ENCODE measurements around the gene SH2B2. TPM values are rescaled to one million over a fixed set of nuclear protein-coding genes. Genes with fewer than 3 reads are reported as not detected.
A peak's percentile ranks its signal among the peaks of the same experiment; 100 is the strongest.

The SH2B2 gene
- total RNA-seq, 1 donor from 2014 or later = 8.2 TPM

DNA sequence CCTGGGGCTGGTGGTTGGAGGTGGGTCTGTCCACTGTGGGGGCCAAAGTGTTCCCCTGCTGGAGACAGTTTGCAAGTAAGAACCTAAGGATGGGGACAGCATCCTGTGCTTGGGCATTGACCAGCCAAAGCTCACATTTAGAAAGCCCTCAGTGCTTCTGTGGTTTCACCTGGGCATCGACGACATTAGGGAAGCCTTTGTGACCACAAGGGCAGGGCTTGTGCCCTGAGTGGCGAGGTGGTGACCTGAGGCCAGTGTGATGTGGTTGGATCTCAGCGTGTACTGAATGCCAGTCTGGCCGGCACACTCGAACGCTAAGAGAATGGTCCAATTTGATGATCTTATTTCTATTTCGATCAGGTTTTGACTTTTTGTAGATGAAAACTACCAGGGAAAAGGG lies 32.1 kb upstream of the SH2B2 start:
- no peak for DNase-seq (ENCODE audit: low spot score in 2 of 2, unreplicated experiment in 2 of 2)
- Mint-ChIP-seq H3K36me3 (peaks cover 11% of the 10 kb centered on the region), H3K9me3 (no peaks in the 10 kb centered on the region), H3K4me3 (no peak overlapping the region), H3K27me3 (ENCODE audit: low read depth) (no peaks in the 10 kb centered on the region), H3K4me1 (peaks cover 9% of the 10 kb centered on the region), H3K27ac (no peak overlapping the region)
- TF ChIP-seq, protein P1, sequence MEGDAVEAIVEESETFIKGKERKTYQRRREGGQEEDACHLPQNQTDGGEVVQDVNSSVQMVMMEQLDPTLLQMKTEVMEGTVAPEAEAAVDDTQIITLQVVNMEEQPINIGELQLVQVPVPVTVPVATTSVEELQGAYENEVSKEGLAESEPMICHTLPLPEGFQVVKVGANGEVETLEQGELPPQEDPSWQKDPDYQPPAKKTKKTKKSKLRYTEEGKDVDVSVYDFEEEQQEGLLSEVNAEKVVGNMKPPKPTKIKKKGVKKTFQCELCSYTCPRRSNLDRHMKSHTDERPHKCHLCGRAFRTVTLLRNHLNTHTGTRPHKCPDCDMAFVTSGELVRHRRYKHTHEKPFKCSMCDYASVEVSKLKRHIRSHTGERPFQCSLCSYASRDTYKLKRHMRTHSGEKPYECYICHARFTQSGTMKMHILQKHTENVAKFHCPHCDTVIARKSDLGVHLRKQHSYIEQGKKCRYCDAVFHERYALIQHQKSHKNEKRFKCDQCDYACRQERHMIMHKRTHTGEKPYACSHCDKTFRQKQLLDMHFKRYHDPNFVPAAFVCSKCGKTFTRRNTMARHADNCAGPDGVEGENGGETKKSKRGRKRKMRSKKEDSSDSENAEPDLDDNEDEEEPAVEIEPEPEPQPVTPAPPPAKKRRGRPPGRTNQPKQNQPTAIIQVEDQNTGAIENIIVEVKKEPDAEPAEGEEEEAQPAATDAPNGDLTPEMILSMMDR (IDR thresholded peaks at IDR 0.05; ENCODE audit: unreplicated experiment) = no peak

DNA sequence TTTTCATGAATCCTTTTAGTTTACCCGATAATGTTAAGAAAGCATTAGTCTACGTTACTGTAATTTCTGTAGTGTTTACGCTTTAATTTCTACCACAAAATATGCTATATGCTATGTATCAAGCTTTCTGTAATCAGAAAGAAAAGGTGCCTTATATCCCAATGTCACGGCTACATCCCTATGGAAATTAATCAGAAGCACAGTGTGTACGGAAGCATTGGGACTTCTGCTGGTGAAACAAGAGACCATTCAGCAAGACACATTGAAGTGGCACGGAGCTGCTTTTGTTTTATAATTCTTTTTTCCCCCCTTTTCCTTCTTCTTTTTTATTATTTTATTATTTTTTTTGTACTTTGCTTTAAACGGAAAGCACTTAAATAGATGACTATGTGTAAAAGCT lies 31.2 kb upstream of the SH2B2 start:
- H3K9me3 Mint-ChIP-seq = no peaks in the 10 kb centered on the region
- H3K4me1 Mint-ChIP-seq = peaks cover 9% of the 10 kb centered on the region
- H3K27ac Mint-ChIP-seq = no peak overlapping the region
- H3K27me3 Mint-ChIP-seq (ENCODE audit: low read depth) = no peaks in the 10 kb centered on the region
- peaks cover 7% of the 10 kb centered on the region for H3K36me3 Mint-ChIP-seq
- no peak overlapping the region for H3K4me3 Mint-ChIP-seq
- TF ChIP-seq, protein P1 (IDR thresholded peaks at IDR 0.05; ENCODE audit: unreplicated experiment) = no peak
- no peak for DNase-seq (ENCODE audit: low spot score in 2 of 2, unreplicated experiment in 2 of 2)

DNA sequence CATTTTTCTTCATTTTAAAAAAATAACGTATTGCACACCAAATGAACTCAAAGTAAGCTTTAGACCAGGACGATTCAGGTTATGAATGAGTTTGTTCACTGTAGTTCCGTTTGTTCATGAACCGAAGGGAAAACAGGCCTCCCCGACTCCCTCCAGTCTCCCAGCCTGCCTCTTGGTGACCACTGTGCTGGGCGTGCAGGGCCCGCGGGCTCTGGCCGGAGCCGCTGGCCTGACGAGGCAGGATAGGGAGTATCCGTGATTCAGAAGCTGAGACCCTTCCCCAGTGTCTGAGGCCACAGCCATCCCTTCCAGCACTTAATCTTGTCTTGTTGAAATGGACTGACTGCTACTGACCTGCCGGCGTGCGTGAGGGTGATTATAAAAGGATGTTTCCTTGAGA lies 30.8 kb upstream of the SH2B2 start:
- Mint-ChIP-seq H3K36me3 (peaks cover 6% of the 10 kb centered on the region), H3K4me1 (peaks cover 11% of the 10 kb centered on the region), H3K4me3 (no peak overlapping the region), H3K27me3 (ENCODE audit: low read depth) (no peaks in the 10 kb centered on the region), H3K27ac (no peak overlapping the region), H3K9me3 (no peaks in the 10 kb centered on the region)
- DNase-seq (ENCODE audit: low spot score in 2 of 2, unreplicated experiment in 2 of 2) = no peak
- TF ChIP-seq, protein P1 (IDR thresholded peaks at IDR 0.05; ENCODE audit: unreplicated experiment) = no peak

DNA sequence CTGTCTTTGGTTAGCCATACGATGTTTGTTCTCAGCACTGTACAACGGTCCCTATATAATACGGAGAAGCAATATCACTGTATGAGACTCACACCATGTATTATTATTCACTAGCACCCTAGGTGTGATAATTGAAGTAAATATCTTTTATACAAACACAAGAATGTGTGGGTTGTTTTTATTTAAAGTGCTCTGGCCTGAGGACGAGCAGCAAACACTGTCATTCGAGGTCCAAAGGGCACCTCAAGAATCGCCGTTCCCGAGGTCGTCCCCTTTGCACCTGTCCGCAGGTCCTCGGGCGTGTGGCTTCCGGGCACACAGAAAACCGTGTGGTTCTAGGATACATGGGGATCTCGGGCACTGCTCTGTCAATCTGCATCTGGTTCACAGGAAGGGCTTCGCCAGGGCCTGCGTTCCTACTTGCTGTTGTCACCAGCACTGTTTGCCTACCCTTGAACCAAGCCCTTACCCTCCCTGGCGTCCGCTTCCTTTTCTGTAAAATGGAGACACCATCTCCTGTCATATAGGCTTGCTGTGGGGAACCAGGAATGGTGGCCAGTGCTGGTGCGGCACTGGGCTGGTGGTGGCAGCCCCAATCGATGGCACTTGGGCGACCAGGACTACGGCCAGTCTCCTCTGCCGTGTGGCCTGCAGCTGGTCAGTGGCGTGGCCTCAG lies 28.5 kb upstream of the SH2B2 start:
- Mint-ChIP-seq H3K9me3 (no peaks in the 10 kb centered on the region), H3K36me3 (peaks cover 9% of the 10 kb centered on the region), H3K27me3 (ENCODE audit: low read depth) (no peaks in the 10 kb centered on the region), H3K4me1 (peaks cover 2% of the 10 kb centered on the region), H3K27ac (no peak overlapping the region), H3K4me3 (no peak overlapping the region)
- TF ChIP-seq, protein P1 (IDR thresholded peaks at IDR 0.05; ENCODE audit: unreplicated experiment) = no peak
- no peak for DNase-seq (ENCODE audit: low spot score in 2 of 2, unreplicated experiment in 2 of 2)

DNA sequence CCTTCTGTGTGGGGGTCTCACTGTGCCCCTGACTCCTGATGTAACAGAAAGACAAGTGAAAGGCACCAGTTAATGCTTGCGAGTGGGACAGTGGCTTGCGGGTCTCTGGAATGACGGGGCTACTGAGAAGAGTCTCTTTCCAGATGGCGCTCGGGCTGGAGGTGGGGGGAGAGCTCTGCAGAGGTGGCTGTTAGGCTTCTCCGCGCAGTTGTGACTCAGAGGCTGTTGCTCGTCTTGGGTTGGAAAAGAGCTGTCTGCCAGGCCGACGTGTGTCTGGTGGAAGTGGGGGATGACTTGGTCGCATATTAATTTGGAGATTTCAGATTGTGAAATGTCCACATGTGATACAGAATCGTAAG lies 27.9 kb upstream of the SH2B2 start:
- Mint-ChIP-seq H3K27ac (no peak overlapping the region), H3K36me3 (peaks cover 9% of the 10 kb centered on the region), H3K4me1 (peaks cover 2% of the 10 kb centered on the region), H3K27me3 (ENCODE audit: low read depth) (no peaks in the 10 kb centered on the region), H3K9me3 (no peaks in the 10 kb centered on the region), H3K4me3 (no peak overlapping the region)
- TF ChIP-seq, protein P1 (IDR thresholded peaks at IDR 0.05; ENCODE audit: unreplicated experiment) = no peak
- DNase-seq (ENCODE audit: low spot score in 2 of 2, unreplicated experiment in 2 of 2) = no peak

DNA sequence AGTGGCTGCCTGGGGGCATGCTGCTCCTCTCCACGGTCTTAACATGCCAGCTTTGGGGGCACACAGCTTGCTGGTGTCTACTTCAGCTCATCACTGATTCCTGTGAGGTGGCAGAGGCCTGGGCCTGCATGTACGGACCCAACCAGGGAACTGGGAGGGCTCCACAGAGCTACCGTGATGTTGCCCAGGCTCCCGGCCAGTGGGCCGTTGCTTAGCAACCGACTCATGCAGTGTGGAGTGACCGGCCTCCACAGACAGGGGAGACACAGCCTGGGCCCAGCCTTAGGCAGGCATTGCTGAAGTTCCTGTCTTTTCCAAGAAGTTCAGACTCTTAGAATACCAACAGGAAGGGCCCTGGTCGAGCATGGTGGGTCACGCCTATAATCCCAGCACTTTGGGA lies 25.8 kb upstream of the SH2B2 start:
- H3K9me3 Mint-ChIP-seq = no peaks in the 10 kb centered on the region
- peak overlapping the region; percentile 39 for H3K27ac Mint-ChIP-seq
- TF ChIP-seq, protein P1 (IDR thresholded peaks at IDR 0.05; ENCODE audit: unreplicated experiment) = no peak

More for the DNA sequence above, 25.8 kb upstream of the SH2B2 start:
- no peak for DNase-seq (ENCODE audit: low spot score in 2 of 2, unreplicated experiment in 2 of 2)
- Mint-ChIP-seq H3K27me3 (ENCODE audit: low read depth) (no peaks in the 10 kb centered on the region), H3K36me3 (peaks cover 9% of the 10 kb centered on the region), H3K4me3 (no peak overlapping the region), H3K4me1 (peaks cover 6% of the 10 kb centered on the region)

Measured in mesothelial cell of epicardium (in vitro differentiated cells).